MM.1S (cell line): Measurements from ENCODE around the gene TAPT1.

Experiments used
- DNase-seq: peaks from one replicate; pipeline ENCODE4 v3.0.0-alpha.2; 2015
- H2AFZ ChIP-seq: fragments of 300-600 bp; sonication (generic); 2 replicates; pipeline ENCODE4 v1.6.0; 2016; ENCODE audit warnings: antibody characterized with exemption, low read length
- H3F3A ChIP-seq: fragments of 300-600 bp; sonication (generic); 2 replicates; pipeline ENCODE4 v1.6.1; 2016; ENCODE audit warnings: mild to moderate bottlenecking, antibody characterized with exemption, low read length, moderate library complexity, mixed read lengths; ENCODE audit not compliant: insufficient read depth
- H3K27ac ChIP-seq: fragments of 300-600 bp; sonication (generic); 2 replicates; pipeline ENCODE4 v1.5.1; 2016; ENCODE audit warnings: mild to moderate bottlenecking, low read length
- H3K27me3 ChIP-seq: fragments of 300-600 bp; sonication (generic); replicated peaks from 2 replicates; pipeline ENCODE4 v1.6.0; 2016; ENCODE audit warnings: low read length; ENCODE audit not compliant: insufficient read depth
- H3K36me3 ChIP-seq: fragments of 300-600 bp; sonication (generic); replicated peaks from 2 replicates; pipeline ENCODE4 v1.6.1; 2016; ENCODE audit warnings: mild to moderate bottlenecking, low read length, mixed read lengths; ENCODE audit not compliant: insufficient read depth
- H3K4me1 ChIP-seq: fragments of 300-600 bp; sonication (generic); 2 replicates; pipeline ENCODE4 v1.6.1; 2016; ENCODE audit warnings: low read length, mixed read lengths
- H3K4me2 ChIP-seq: fragments of 300-600 bp; sonication (generic); 2 replicates; pipeline ENCODE4 v1.6.0; 2016; ENCODE audit warnings: low read depth, low read length
- H3K4me3 ChIP-seq: fragments of 300-600 bp; sonication (generic); 2 replicates; pipeline ENCODE4 v1.5.1; 2016; ENCODE audit warnings: low read length, mixed read lengths
- H3K79me2 ChIP-seq: fragments of 300-600 bp; sonication (generic); 2 replicates; pipeline ENCODE4 v1.6.1; 2016; ENCODE audit warnings: mixed run types, low read length, mixed read lengths
- H3K9ac ChIP-seq: fragments of 300-600 bp; sonication (generic); 2 replicates; pipeline ENCODE4 v1.6.1; 2016; ENCODE audit warnings: low read length, mixed read lengths
- H3K9me2 ChIP-seq: fragments of 300-600 bp; sonication (generic); replicated peaks from 2 replicates; pipeline ENCODE4 v1.6.1; 2016; ENCODE audit warnings: mild to moderate bottlenecking, low read length, mixed read lengths; ENCODE audit not compliant: insufficient read depth
- H3K9me3 ChIP-seq: fragments of 300-600 bp; sonication (generic); replicated peaks from 2 replicates; pipeline ENCODE4 v1.6.1; 2016; ENCODE audit warnings: mild to moderate bottlenecking, low read length, mixed read lengths; ENCODE audit not compliant: insufficient read depth
- H4K20me1 ChIP-seq: fragments of 300-600 bp; sonication (generic); 2 replicates; pipeline ENCODE4 v1.6.1; 2016; ENCODE audit warnings: mild to moderate bottlenecking, low read length, moderate library complexity, mixed read lengths; ENCODE audit not compliant: insufficient read depth
- EZH2 ChIP-seq: fragments of 300-600 bp; sonication (generic); optimal IDR thresholded peaks from 2 replicates; pipeline ENCODE3; 2017; ENCODE audit warnings: low read depth, mild to moderate bottlenecking, antibody characterized with exemption, low read length, mixed read lengths
- EZH2phosphoT487 ChIP-seq: fragments of 300-600 bp; sonication (generic); IDR thresholded peaks from 2 replicates; pipeline ENCODE4 v1.6.1; 2018; ENCODE audit warnings: antibody characterized with exemption, low read length
- TF ChIP-seq, protein P1 (sequence below): fragments of 300-600 bp; sonication (generic); IDR thresholded peaks from 2 replicates; pipeline ENCODE4 v1.5.1; 2016; ENCODE audit warnings: antibody characterized with exemption, low read length, mixed read lengths

TAPT1 gene

DNA sequence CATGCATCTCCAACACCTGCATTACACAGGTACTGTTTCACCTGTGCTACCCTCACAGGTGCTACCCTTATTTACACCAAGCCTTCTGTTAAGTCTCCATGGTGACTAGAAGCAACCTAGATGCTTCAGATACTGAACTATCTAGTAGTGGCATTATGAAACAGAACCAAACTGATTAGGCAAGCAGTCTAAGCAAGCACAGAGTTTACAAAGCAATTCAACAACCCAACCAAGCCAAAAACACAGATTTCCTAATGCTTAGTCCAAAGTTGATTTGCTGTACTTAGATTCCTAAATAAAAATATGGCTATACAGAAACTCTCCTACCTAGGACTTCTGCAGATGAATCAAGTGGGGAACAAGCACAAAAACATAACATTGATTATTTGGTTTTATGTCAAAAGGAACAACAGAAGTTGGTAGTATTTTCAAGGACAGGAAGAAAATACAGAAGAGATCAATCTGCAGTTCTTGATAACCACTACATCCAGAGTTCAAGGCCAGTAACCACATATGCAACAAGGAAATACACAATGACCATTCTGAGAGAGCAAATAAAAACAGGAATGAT lies 3.2 kb downstream of the TAPT1 start:
- Histone ChIP-seq H3K9me3 (no peaks in the 10 kb centered on the region), H2AFZ (no peak overlapping the region), H3K4me3 (no peak overlapping the region), H3K27ac (no peak overlapping the region), H3K9ac (no peak overlapping the region), H3K36me3 (no peaks in the 10 kb centered on the region), H3K4me2 (0 out of 2 replicates have a peak overlapping the region, but pooled peaks have one; percentile 7), H3K9me2 (no peaks in the 10 kb centered on the region), H3K79me2 (peaks cover 77% of the 10 kb centered on the region), H3F3A (peaks cover 6% of the 10 kb centered on the region; the same call in 1 of the 2 replicates), H3K27me3 (no peaks in the 10 kb centered on the region), H3K4me1 (peaks cover 16% of the 10 kb centered on the region), H4K20me1 (peaks cover 8% of the 10 kb centered on the region; the same call in 1 of the 2 replicates)
- TF ChIP-seq EZH2phosphoT487 (no peak), EZH2 (no peak)
- TF ChIP-seq, protein P1, sequence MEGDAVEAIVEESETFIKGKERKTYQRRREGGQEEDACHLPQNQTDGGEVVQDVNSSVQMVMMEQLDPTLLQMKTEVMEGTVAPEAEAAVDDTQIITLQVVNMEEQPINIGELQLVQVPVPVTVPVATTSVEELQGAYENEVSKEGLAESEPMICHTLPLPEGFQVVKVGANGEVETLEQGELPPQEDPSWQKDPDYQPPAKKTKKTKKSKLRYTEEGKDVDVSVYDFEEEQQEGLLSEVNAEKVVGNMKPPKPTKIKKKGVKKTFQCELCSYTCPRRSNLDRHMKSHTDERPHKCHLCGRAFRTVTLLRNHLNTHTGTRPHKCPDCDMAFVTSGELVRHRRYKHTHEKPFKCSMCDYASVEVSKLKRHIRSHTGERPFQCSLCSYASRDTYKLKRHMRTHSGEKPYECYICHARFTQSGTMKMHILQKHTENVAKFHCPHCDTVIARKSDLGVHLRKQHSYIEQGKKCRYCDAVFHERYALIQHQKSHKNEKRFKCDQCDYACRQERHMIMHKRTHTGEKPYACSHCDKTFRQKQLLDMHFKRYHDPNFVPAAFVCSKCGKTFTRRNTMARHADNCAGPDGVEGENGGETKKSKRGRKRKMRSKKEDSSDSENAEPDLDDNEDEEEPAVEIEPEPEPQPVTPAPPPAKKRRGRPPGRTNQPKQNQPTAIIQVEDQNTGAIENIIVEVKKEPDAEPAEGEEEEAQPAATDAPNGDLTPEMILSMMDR = no peak
- no peak for DNase-seq

DNA sequence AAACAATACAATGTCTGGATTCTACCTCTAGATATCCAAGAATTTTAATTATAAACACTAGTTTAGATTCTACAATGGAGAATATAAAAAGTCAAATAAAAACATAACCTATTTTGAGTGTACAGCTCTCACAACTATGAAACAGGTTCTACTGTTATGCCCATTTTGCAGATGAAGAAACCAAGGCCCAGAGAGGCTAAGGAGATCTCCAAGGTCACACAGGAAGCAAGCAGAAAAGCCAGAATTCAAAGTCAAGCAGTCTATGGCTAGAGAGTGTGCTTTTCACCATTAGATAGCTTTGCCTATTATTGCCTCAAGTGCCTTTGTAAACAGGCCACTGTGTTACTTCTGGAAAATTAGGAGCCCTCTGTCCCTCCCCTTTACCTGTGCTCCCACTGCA lies 7.3 kb downstream of the TAPT1 start:
- Histone ChIP-seq H3K79me2 (peaks cover 97% of the 10 kb centered on the region), H3K9me2 (no peaks in the 10 kb centered on the region), H3K9ac (no peak overlapping the region), H3K4me3 (no peak overlapping the region), H3K27me3 (no peaks in the 10 kb centered on the region), H2AFZ (no peak overlapping the region), H3K36me3 (no peaks in the 10 kb centered on the region), H3K27ac (no peak overlapping the region), H3F3A (no peaks in the 10 kb centered on the region), H3K4me1 (peaks cover 4% of the 10 kb centered on the region; the same call in 1 of the 2 replicates), H4K20me1 (peaks cover 8% of the 10 kb centered on the region; the same call in 1 of the 2 replicates), H3K4me2 (no peak overlapping the region), H3K9me3 (no peaks in the 10 kb centered on the region)
- no peak for DNase-seq
- TF ChIP-seq EZH2 = no peak
- TF ChIP-seq, protein P1 = no peak
- no peak for TF ChIP-seq EZH2phosphoT487

DNA sequence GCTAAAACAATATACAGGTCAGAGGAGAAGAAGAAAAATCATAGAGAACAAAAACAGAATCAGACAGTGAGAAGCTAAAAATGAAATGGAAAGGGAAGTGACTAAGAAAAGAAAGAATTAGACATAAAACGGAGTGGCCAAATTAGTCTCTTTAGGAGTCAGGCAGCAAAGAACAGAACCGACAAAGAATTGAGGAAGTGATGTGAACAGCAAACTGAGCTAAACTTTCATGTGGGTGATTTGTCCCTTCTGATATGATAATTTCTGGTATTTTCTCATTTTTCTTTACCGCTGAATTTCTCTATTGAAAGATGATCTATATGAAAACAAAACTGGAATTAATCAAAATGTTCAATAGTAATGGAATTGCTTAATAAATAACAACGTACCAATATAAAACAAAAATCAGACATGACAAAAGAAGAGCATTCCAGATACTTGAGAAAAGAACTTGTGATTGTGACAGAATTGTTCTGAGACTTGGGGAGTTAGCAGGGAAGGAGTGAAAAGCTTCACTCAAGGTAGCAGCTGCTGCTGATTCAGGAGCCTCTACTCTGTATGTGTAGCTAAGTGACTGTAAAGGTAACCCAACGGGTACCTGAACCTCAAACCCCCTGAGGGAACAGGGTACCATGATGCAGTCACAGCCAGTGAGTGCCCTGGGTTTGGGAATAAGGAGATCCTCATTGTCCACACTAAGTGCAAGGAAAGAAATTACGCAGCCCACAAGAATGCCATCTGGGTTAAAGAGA lies 8.8 kb downstream of the TAPT1 start:
- TF ChIP-seq, protein P1 = no peak
- no peak for TF ChIP-seq EZH2
- no peak for TF ChIP-seq EZH2phosphoT487
- Histone ChIP-seq H3K27me3 (no peaks in the 10 kb centered on the region), H3K9ac (no peak overlapping the region), H4K20me1 (peaks cover 4% of the 10 kb centered on the region; the same call in 1 of the 2 replicates), H3K9me3 (no peaks in the 10 kb centered on the region), H2AFZ (no peak overlapping the region), H3K36me3 (no peaks in the 10 kb centered on the region), H3K9me2 (no peaks in the 10 kb centered on the region), H3K79me2 (peaks cover 96% of the 10 kb centered on the region), H3F3A (no peaks in the 10 kb centered on the region), H3K4me1 (no peaks in the 10 kb centered on the region), H3K4me2 (no peak overlapping the region), H3K4me3 (no peak overlapping the region), H3K27ac (no peak overlapping the region)
- no peak for DNase-seq
